ENCODE measurements around the gene MTPN. TPM values are rescaled to one million over a fixed set of nuclear protein-coding genes. Genes with fewer than 3 reads are reported as not detected.

The MTPN gene
- total RNA-seq, 2 experiments from 2014 or later: 88.4 to 94.0 TPM

GRCh38 chr7:135981958-135982646 lies 4.9 kb upstream of the MTPN start:
- ChIA-PET POLR2A (interaction anchor here (1.0 to 1.5 kb wide), 2 partner anchors 12 to 29 kb away, joined by 3 read pairs; no protein-coding TSS in a partner anchor), CTCF (no interaction called here)
- Histone ChIP-seq H3K4me1 (ENCODE audit: insufficient read depth, low read length) (peaks cover 39% of the 10 kb centered on the region), H3K27me3 (ENCODE audit: control insufficient read depth in 1 of 2, insufficient read depth in 2 of 2, low read length in 2 of 2) (no peaks in the 10 kb centered on the region), H3K36me3 (ENCODE audit: insufficient read depth, low read length) (no peaks in the 10 kb centered on the region), H3K9me3 (ENCODE audit: control insufficient read depth in 1 of 2, insufficient read depth in 1 of 2, low read length in 2 of 2) (no peaks in the 10 kb centered on the region), H3K4me3 (ENCODE audit: low read length) (peak overlapping the region; percentile 50), H3K27ac (ENCODE audit: low read depth in 1 of 2, low read length in 2 of 2) (no peak overlapping the region)
- DNase-seq: peak in 3 of 14 experiments; percentile 5 to 51 (median 39)
- intact Hi-C loops (cut with DNase I, micrococcal nuclease): loop anchor here (5.0 to 10.0 kb wide), 2 partner anchors 40 to 1667 kb away; partner anchors contain the start of gene SLC35B4 (in 1 of the 2)
- Mint-ChIP-seq H3K4me1 (ENCODE audit: low read depth) (peaks cover 56% of the 10 kb centered on the region), H3K4me3 (peak overlapping the region; percentile 85), H3K27ac (peak overlapping the region; percentile 86), H3K27me3 (no peaks in the 10 kb centered on the region), H3K36me3 (ENCODE audit: low read depth) (peaks cover 7% of the 10 kb centered on the region), H3K9me3 (no peaks in the 10 kb centered on the region)
- ATAC-seq (ENCODE audit: poor library complexity): no peak
- TF ChIP-seq CTCF (IDR thresholded peaks at IDR 0.05): no peak

GRCh38 chr7:135980665-135981180 lies 3.6 kb upstream of the MTPN start:
- Histone ChIP-seq H3K4me3 (ENCODE audit: low read length) (peak overlapping the region; percentile 50), H3K27me3 (ENCODE audit: control insufficient read depth in 1 of 2, insufficient read depth in 2 of 2, low read length in 2 of 2) (no peaks in the 10 kb centered on the region), H3K27ac (ENCODE audit: low read depth in 1 of 2, low read length in 2 of 2) (peak overlapping the region; percentile 55 to 68), H3K9me3 (ENCODE audit: control insufficient read depth in 1 of 2, insufficient read depth in 1 of 2, low read length in 2 of 2) (no peaks in the 10 kb centered on the region), H3K4me1 (ENCODE audit: insufficient read depth, low read length) (peaks cover 44% of the 10 kb centered on the region), H3K36me3 (ENCODE audit: insufficient read depth, low read length) (no peaks in the 10 kb centered on the region)
- H3K36me3 Mint-ChIP-seq (ENCODE audit: low read depth): peaks cover 15% of the 10 kb centered on the region
- peak overlapping the region; percentile 85 for H3K4me3 Mint-ChIP-seq
- H3K4me1 Mint-ChIP-seq (ENCODE audit: low read depth): peaks cover 66% of the 10 kb centered on the region
- peak; percentile 11 to 94 (median 32) for DNase-seq
- ATAC-seq (ENCODE audit: poor library complexity): peak; percentile 65
- no peak for TF ChIP-seq CTCF (IDR thresholded peaks at IDR 0.05)
- H3K27me3 Mint-ChIP-seq: no peaks in the 10 kb centered on the region
- no peaks in the 10 kb centered on the region for H3K9me3 Mint-ChIP-seq
- CTCF ChIA-PET: no interaction called here
- POLR2A ChIA-PET: no interaction called here
- peak overlapping the region; percentile 86 for H3K27ac Mint-ChIP-seq
- intact Hi-C loops (cut with DNase I, micrococcal nuclease): loop anchor here (5.0 to 10.0 kb wide), 2 partner anchors 38 to 1666 kb away; partner anchors contain the start of gene SLC35B4 (in 1 of the 2)

- ChIA-PET POLR2A (interaction anchor here (1.1 kb wide), 1 partner anchor 134 kb away, joined by 3 read pairs; no protein-coding TSS in a partner anchor), CTCF (interaction anchor here (1.1 kb wide), 1 partner anchor 13 kb away, joined by 3 read pairs; no protein-coding TSS in a partner anchor)
- peak overlapping the region; percentile 50 for H3K4me3 ChIP-seq (ENCODE audit: low read length)
- H3K27me3 Mint-ChIP-seq: no peaks in the 10 kb centered on the region
- ATAC-seq (ENCODE audit: poor library complexity) (no peak), DNase-seq (peak in 2 of 14 experiments; percentile 42 to 44)
- H3K36me3 ChIP-seq (ENCODE audit: insufficient read depth, low read length): no peaks in the 10 kb centered on the region
- intact Hi-C loops (cut with DNase I, micrococcal nuclease): loop anchor here (5.0 to 10.0 kb wide), 2 partner anchors 38 to 1665 kb away; partner anchors contain the start of gene SLC35B4 (in 1 of the 2)
- peak overlapping the region in 1 of 2 donors; percentile 65 for H3K27ac ChIP-seq (ENCODE audit: low read depth in 1 of 2, low read length in 2 of 2)
- H3K27ac Mint-ChIP-seq: peak overlapping the region; percentile 86
- peaks cover 18% of the 10 kb centered on the region for H3K36me3 Mint-ChIP-seq (ENCODE audit: low read depth)
- H3K9me3 Mint-ChIP-seq: no peaks in the 10 kb centered on the region
- peak overlapping the region; percentile 85 for H3K4me3 Mint-ChIP-seq
- H3K4me1 ChIP-seq (ENCODE audit: insufficient read depth, low read length): peaks cover 47% of the 10 kb centered on the region
- H3K27me3 ChIP-seq (ENCODE audit: control insufficient read depth in 1 of 2, insufficient read depth in 2 of 2, low read length in 2 of 2): no peaks in the 10 kb centered on the region
- H3K4me1 Mint-ChIP-seq (ENCODE audit: low read depth): peaks cover 66% of the 10 kb centered on the region
- TF ChIP-seq CTCF (IDR thresholded peaks at IDR 0.05): no peak
- H3K9me3 ChIP-seq (ENCODE audit: control insufficient read depth in 1 of 2, insufficient read depth in 1 of 2, low read length in 2 of 2): no peaks in the 10 kb centered on the region
Observed at GRCh38 chr7:135980012-135980551, 2.9 kb upstream of the MTPN start.

Data from CD4-positive, alpha-beta T cell (primary cell).